GM18858 (cell line): Measurements from ENCODE around the gene OVOL1.

Experiments
- ATAC-seq: cut with Tn5 transposase; IDR thresholded peaks from one replicate; pipeline ENCODE4 v1.9.1; 2021; ENCODE audit not compliant: unreplicated experiment

Gene OVOL1

DNA sequence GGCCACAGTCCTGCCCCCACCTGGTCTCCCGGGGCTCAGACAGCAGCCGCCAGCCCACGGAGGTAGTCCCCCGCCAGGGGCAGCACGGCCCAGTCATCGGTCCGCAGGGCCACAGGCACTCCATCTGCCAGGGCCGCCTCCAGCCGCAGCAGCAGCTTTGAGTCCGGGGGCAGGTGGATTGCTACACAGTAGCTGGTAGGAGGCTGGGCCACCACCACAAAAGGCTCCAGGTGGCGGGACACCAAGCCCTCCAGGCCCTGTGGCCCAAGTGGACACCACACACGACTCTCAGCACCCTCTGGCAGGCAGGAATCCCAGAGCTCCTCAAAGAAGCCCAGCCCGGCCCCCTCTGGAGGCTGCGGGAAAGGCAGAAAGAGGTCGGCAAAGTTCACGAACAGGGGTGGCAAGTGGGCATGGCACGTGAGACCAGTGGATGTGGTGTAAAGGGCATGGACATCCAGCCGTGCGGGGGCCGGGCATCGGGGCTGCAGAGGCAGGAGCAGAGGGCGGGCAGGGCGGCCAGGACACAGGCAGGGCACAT is 9.0 kb upstream of the OVOL1 start:
- ATAC-seq, result no peak

DNA sequence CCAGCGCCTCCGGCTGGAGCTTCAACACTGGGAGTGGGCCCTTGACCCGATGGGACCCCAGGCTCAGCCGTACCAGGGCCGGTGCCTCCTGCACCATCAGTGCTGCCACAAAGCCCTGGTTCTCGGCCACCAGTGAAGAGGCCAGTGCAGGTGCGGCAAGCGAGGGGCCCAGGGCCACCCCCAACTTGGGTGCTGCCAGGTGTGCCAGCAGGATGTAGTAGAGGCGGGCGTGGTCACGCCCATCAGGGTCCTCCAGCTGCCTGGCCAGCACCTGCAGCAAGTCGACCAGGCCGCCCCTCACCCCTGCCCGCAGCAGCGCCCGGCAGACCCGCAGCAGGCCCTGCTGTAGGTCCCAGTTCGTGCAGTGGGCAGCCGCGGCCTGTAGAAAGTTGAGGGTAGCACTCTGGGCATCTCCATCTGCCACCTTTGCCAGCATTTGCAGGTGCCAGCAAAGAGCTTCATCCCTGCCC is 8.4 kb upstream of the OVOL1 start:
- no peak for ATAC-seq

DNA sequence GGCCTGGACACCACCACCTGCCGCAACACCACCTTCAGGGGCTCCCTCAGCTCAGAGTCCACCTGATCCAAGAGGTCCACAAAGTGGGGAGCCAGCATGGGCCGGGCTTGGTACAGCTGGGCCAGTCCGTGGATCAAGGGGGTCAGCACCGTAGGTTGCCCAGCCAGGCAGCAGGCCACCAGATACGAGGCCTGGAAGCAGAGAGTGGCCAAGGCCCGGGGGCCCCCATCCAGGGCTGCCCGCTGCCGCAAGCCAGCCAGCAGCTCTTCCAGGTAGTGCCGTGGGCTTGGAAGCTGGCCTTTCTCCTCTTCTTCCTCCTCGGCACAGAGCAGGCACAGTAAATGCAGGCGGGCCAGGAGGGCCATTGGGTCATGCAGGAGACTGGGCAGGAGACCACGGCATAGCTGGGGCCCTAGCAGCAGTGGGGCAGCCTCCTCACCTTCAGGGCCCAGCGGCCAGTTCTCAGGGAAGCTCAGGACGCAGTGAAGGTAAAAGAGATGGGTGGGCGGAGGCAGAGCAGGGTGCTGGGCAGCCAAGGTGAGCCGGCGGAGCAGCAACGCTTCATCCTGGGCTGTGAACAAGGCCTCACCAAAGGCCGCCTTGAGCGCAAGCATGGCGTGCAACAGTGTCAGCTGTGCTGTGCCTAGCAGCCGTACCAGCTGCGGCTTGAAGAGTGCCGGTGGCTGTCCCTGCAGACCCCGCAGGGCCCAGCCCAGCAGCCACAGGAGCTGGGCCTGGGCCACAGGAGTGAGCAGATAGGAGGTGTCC is 7.8 kb upstream of the OVOL1 start:
- ATAC-seq, result no peak

DNA sequence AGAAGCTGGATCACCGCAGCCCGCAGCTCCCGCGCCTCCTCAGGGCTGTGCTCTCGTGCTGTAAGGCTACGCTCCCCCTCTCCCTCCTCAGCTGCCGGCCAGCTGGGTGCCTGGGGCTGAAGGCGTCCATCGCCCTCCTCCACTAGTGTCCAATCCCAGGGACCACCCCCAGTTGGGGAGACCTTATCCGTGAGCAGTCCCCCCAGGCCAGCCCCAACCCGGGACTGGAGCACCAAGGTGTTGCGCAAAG is 7.3 kb upstream of the OVOL1 start:
- ATAC-seq, result no peak

DNA sequence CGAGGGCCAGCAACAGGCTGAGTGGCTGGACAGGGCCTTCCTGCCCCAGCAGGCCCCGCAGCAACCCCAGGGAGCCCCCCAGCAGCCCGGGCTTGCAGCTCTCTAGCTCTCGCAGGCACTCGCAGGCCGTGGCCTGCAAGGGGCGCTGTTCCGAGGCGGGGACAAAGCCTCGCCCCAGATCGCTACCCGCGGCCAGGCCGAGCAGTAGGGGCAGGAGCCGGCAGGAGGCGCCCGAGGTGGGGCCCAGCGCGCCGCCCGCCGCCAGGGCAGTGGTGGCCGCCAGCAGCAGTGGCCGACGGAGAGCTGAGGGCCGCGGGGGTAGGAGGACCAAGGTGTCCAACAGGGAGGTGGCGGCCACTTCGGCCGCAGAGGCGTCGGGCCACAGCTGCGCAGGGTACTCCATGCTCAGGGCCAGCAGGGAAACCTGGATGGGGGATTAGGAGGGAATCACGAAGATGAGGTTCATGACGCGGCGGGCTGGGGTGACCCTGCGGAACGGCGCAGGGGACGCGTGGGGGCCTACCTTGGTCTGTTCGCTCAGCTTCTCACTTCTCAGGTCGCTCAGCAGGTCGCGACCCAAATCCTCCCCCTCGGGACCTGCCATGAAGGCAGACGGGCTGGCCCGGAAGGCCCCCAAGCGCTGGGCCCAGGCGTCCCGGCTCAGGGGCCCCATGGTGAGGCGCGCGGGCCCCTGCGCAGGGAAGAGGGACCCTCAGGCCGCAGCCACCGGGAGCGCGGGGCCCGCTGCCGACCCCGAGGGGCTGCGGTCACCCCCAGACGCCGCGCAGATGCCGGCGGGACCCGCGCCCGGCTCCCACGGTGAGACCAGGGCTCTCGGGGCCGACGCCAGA is 6.7 kb upstream of the OVOL1 start:
- peak; percentile 37 for ATAC-seq

DNA sequence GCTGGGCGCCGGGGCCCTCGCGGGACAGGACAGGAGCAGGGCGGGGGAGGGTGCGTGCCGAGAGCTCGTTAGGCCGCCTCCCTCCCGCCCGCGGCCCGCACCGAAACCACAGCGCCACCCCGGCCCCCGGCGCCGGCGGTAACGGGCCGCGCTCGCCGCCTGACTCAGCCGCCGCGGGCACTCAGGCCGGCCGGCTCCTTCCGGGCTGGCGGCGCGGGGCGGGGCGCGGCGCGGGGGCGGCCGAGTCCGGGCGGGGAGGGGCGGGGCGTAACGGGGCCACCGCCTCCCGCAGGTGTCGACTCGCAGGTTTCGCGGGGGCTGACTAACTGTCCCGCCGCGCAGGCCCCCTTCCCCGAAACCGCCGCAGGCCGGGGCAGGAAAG is 6.1 kb upstream of the OVOL1 start, which contains the start of gene AP5B1:
TSS of gene AP5B1 (minus strand) at position 207 of the 382 bp plus-strand sequence. CDS start 385 bp downstream, outside the sequence.
- peak; percentile 35 for ATAC-seq

DNA sequence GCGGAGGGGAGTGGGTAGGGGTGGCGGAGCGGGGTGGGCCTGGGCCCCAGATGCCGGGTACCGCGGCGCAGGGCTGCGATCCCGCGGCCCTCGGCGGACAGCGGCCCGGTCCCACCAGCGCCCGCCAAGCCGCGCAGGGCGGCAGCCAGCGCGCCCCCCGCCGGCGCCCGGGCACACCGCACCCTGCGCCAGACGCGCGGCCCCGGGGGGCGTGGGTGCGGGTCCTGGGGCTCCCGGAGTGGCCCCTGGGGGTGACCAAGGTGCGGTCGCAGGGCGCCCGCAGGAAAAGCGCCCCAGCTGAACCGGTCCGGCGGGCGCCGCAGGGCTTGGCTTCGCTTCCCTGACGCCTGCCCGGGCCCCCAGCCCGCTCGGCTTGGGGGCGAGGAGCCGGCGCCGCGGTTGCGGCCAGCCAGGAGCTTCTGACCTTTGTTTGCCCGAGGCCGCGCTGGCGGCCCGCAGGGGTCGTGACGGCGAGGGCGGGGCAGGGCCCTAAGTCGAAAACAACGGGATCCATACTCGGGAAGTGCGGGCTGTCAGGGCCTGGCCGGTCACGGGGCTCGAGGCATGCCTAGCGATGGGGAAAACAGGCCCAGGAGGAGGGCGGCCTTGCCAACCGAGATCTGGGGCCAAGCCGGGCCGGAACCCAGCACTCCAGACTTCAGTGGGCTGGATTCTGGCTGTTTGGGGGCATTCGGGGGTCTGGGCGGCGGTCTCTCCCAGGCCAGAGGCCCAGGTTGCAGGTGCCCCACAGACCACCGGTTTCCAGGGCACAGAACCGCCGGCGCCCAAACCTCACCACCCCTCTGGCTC is 5.5 kb upstream of the OVOL1 start:
- peak; percentile 22 for ATAC-seq

DNA sequence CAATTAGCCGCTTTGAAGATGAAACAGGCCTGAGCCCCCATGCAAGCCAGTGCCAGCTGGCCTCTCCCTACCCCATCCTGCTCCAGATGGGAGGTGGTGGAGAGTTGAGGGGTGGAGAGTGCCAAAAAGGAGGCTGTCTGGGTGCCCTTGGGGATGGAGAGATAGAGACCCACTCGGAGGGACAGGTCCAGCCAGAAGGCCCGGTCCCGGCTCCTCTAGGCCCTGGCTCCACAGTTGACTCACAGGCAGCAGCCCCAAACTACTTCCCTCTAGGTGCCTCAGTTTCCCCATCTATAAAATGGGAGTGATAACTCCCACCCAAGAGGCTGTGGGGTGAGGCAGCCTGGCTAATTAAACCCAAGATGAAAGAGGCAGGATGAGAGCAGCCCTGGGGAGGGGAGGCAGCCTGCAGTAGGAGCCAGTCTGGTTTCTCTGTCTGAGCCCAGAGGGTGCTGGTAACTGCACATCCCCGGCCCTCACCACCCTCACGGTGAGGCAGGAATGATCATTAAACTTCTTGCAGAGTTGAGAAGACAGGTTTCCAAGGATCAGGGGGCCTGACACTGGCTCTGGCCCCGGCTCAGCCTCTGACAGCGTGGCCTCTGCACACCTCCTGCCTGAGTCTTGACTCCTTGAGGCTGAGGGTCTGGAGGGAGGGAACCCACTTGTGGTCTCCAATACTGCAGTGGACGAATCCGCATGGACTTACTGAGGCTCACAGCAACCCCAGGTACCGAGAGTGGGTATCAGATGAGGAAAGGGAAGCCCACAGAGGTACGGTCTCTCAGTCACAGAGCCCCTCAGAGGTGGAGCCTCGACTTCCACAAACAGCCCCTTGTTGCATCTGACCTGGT is 4.7 kb upstream of the OVOL1 start:
- ATAC-seq, result no peak

DNA sequence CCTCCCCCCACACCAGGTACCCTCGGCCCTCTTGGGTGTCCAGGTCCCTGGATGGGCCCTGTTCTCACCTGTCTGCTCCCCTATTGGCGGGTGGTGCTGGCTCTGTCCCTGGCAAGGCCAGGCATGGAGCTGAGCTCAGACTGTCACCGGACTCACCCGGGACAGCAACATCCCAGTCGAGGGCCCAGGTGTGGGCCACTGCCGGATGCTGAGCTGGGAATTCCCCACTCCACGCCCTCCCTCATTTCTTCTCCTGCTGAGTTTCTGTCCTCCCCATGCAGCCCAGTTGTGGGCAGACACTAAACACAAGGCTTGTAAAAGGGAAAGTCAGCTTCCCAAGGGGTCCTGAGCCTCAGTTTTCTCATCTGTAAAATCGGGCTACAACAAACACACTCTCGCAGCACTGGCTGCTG is 4.0 kb upstream of the OVOL1 start:
- ATAC-seq, result no peak

DNA sequence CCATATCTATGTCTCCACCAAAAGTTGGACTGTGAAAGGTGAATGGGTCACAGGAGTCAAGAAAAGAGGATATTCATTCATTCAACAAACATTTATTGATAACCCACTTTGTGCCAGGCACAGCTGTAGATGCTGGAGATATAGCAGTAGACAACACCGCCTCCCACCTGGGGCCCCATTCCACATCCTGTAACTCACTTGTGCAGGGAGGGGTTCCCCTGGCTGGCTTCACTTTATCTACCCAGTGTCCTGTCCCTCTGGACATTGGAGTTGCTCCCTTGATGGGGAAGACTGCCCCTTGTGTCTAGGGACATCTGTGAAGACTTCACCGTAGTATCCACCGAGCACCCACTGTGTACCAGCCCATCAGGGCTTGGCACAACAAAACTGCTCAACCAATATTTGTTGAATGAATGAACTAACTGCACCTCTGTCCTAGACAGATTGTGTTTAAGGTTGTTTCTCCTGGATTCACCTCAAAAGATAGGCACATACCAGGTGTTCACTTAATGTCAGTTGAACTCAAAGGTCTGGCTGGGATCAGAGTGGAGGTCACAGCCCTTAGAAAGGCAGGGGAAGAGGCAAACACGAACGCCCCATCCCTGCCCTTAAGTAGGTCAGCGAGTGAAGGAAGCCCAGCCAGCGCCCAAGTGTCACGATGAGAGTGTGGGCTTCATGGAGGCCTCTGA is 1.4 kb upstream of the OVOL1 start:
- ATAC-seq, result no peak

DNA sequence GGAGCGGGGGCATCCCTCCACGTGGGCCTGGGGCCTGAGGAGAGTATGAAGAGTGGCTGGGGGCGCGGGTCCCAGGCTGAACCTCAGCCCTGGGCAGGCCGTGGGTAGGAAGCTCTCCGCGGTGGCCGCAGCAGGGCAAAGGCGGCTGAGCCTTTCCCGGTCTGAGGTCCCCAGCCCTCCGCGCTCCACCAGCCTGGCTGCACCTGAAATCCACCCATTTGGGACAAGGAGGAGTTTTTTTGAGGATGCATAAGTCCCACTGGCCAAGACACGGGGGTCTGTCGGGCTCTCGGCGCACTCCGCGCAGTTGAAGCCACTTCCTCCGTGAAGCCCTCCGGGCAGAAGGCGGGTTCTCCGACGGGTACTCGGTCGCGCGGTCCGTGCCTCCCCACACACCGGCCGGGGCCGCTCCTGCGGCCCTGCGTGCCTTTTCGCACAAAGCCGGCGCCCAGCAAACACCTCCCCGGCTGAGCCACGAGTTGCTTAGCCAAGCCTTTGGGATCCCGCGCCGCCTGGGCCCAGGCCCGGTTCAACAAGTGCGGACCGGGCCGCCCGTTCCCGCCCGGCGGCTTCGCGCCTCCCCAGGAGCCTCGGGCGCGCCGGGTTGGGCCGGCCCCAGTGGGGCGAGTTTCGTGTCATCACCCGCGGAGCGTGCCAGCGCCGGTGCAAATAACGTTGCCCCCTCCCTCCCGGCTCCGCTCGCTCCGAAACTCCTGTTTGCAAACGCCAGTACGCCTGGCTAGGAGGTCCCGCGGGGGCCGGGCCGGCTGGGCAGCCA is 666 bp upstream of the OVOL1 start:
- no peak for ATAC-seq

DNA sequence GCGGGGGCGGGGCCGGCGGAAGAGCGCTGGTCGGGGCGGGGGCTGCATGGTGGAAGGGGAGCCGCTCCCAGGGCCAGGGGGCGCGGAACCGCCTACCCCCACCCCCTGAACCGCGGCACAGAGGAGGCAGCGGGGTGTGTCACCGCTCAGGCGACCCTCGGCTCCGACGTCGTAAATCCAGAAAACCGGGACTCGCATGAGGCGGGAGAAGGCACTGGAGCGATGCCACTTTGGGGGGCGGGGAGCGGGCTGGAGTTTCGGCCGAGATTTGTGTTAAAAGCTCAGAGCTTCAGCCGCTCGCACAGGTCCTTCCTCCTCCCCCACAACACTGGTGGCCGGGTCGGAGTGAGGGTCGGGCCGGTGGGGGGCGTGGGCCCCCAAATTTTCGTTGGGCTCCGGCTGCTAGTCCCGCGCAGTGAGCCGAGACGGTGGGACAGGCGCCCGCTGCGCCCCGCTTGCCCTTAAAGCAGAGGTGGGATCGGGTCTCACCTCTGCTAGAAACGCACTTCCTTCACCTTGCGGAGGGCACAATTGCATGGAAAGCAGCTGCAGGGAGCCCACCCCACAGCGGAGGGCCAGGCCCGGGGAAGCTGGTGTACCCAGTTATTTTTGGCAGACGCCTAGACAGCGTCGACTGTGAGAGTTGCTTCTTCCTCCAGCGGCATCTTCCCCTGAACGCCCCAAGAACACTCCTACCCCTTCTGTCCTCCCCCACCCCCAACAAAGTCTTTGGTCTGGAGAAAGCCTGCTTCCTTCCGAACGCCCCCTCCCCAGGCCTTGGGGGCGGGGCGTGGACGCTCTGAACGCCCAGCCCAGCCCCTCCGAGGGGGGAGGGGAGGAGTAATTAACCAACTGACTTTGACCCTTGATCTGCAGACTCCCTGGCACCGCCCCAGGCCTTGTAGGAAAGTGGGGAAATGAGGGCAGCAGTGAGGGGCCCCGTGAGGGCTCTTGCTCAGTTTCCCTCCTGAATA is 1.1 kb downstream of the OVOL1 start:
- ATAC-seq, result no peak

DNA sequence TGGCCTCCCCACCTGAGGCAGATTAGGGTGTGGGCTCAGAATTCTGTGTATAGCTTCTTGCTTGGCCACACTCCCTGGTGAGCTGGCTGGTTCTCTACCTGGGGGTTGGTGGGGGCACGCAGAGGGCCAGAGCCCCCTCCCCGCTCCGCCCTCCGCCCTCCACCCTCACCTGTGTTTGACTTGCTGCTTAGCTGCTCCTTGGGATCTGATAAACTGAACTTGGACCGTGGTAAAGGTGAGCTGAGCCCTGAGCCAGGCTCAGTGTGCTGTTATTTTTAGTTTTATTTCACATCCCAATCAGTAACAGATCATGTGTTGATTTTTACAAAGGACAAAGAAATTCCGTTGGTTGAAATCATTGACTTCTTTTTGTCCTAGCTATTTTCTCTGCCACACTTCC is 2.0 kb downstream of the OVOL1 start:
- no peak for ATAC-seq

DNA sequence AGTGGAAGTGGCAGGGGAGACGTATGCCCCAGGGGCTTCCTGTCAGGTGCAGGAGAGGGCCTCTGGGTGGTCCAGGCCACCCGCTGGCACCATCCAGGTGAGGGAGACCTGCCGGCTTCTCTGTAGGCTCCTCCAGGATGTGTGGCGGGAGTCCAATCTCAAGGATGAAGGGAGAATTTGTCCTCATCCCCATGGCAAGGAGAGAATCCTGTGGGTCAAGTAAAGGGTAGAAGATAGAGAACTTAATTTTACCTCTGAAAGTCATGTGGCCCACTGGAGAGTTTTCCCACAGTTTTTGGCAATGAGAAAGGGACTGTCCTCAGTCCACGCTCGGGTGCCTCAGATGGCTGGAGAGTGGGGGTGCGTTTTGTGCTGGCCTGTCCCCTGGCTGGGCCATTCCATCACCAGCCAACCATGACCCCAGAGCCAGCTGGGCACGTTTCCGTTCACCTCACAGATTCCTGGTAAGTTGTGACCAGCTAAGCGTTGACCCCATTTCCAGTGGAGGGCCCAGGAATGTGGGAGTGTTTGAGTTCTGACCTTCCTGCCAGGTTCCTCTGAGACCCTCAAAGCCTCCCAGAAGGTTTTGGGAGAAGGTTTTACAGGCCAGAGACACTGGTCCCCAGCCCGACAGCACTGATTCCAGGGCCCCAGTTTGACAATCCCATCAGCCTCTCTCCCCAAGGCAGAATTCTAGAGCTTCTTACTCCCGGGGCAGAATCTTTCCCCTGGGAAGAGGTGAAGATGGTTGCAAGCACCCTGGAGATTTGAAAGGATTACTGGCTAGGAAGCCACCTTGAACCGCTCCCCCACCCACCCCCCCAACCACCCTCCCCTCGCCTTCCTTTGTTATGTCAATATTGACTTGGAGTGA is 2.6 kb downstream of the OVOL1 start:
- no peak for ATAC-seq

DNA sequence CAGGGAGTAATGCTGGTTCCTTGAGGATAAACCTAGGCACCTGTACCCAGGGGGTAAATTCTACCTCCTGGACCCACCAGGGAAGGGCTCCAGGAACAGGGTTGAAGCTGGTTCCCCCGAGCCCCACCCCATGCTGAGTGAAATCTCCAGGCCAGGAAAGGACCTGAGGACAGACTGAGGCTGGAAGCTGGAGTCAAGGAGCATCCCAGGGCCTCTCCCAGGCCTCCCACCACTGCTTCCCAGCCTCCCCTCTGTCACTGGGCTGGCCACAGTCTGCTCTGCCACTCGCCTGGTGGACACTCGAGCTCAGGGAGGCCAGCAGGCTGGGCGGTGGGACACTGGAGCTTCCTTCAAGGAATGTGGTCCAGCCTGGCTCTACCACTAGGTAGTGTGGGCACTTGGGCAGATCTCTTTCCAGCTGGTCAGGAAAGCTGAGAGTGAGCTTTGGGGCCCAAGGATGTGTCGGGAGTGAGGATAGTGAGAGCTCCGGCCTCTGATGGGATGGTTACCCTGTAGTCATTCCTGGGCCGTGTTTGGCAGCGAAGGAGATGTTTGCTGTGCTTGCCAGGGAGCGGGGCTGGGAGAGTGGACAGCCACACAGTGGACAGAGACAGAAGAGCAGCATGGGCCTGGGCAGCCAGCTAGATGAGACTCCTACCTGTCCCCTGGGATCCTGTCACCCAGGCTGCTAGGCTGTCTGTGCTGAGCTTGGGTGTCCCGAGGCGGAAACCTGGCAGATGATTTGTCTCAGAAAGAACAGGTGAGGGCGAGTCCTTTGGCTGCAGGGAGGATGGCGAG is 3.4 kb downstream of the OVOL1 start:
- ATAC-seq, result no peak
